ENCODE data around the gene LRP2BP.
"Not testable (repeated sequence)": the region's sequence is repeated elsewhere in the genome, so short reads cannot be mapped to it uniquely, and the experiment has no call there.

Gene LRP2BP

GRCh38 chr4:185343726-185344581 is 51.8 kb downstream of the LRP2BP start:
- no peak overlapping the region for H3K4me3 ChIP-seq (ENCODE audit: extremely low read depth, insufficient read depth, low read length, poor library complexity, severe bottlenecking)
- H3K36me3 ChIP-seq (ENCODE audit: control insufficient read depth, insufficient read depth, low read length) = peaks cover 44% of the 10 kb centered on the region
- peaks cover 2% of the 10 kb centered on the region for H3K9me3 ChIP-seq (ENCODE audit: control insufficient read depth, low read length)
- WGBS, 2 experiments (ENCODE audit: insufficient coverage in 2 of 2) = 88 to 96% methylated on average over 8 to 12 of the region's 15 CpGs
- H3K4me1 ChIP-seq (ENCODE audit: control insufficient read depth, insufficient read depth, low read length, poor library complexity, severe bottlenecking) = peaks cover 4% of the 10 kb centered on the region
- peak overlapping the region; percentile 46 for H3K27ac ChIP-seq (ENCODE audit: low read depth, low read length, severe bottlenecking)

GRCh38 chr4:185341841-185342240 is 53.9 kb downstream of the LRP2BP start:
- peaks cover 34% of the 10 kb centered on the region for H3K36me3 ChIP-seq (ENCODE audit: control insufficient read depth, insufficient read depth, low read length)
- peaks cover 13% of the 10 kb centered on the region for H3K9me3 ChIP-seq (ENCODE audit: control insufficient read depth, low read length)
- H3K4me3 ChIP-seq (ENCODE audit: extremely low read depth, insufficient read depth, low read length, poor library complexity, severe bottlenecking) = no peak overlapping the region
- 96 to 98% methylated on average over 4 to 5 of the region's 6 CpGs for WGBS, 2 experiments (ENCODE audit: insufficient coverage in 2 of 2)
- no peak overlapping the region for H3K27ac ChIP-seq (ENCODE audit: low read depth, low read length, severe bottlenecking)
- H3K4me1 ChIP-seq (ENCODE audit: control insufficient read depth, insufficient read depth, low read length, poor library complexity, severe bottlenecking) = peaks cover 4% of the 10 kb centered on the region

- Histone ChIP-seq H3K4me1 (ENCODE audit: control insufficient read depth, insufficient read depth, low read length, poor library complexity, severe bottlenecking) (peaks cover 4% of the 10 kb centered on the region), H3K9me3 (ENCODE audit: control insufficient read depth, low read length) (peaks cover 13% of the 10 kb centered on the region), H3K4me3 (ENCODE audit: extremely low read depth, insufficient read depth, low read length, poor library complexity, severe bottlenecking) (no peak overlapping the region), H3K36me3 (ENCODE audit: control insufficient read depth, insufficient read depth, low read length) (peaks cover 29% of the 10 kb centered on the region), H3K27ac (ENCODE audit: low read depth, low read length, severe bottlenecking) (no peak overlapping the region)
- WGBS, 2 experiments (ENCODE audit: insufficient coverage in 2 of 2) = 100% methylated on average over 1 to 2 of the region's 2 CpGs
These were observed 54.3 kb downstream of the LRP2BP start for GRCh38 chr4:185341377-185341776.

- no peak overlapping the region for H3K27ac ChIP-seq (ENCODE audit: low read depth, low read length, severe bottlenecking)
- no peak overlapping the region for H3K4me3 ChIP-seq (ENCODE audit: extremely low read depth, insufficient read depth, low read length, poor library complexity, severe bottlenecking)
- H3K4me1 ChIP-seq (ENCODE audit: control insufficient read depth, insufficient read depth, low read length, poor library complexity, severe bottlenecking) = peaks cover 4% of the 10 kb centered on the region
- H3K9me3 ChIP-seq (ENCODE audit: control insufficient read depth, low read length) = peaks cover 13% of the 10 kb centered on the region
- peaks cover 28% of the 10 kb centered on the region for H3K36me3 ChIP-seq (ENCODE audit: control insufficient read depth, insufficient read depth, low read length)
- 83 to 100% methylated on average over 1 of the region's 3 CpGs for WGBS, 2 experiments (ENCODE audit: insufficient coverage in 2 of 2)
These were observed 55.8 kb downstream of the LRP2BP start for GRCh38 chr4:185339941-185340340.

GRCh38 chr4:185335579-185335978 is 60.1 kb downstream of the LRP2BP start:
- H3K27ac ChIP-seq (ENCODE audit: low read depth, low read length, severe bottlenecking) = no peak overlapping the region
- H3K36me3 ChIP-seq (ENCODE audit: control insufficient read depth, insufficient read depth, low read length) = peaks cover 15% of the 10 kb centered on the region
- H3K9me3 ChIP-seq (ENCODE audit: control insufficient read depth, low read length) = peaks cover 13% of the 10 kb centered on the region
- 100% methylated on average over 1 of the region's 1 CpG; no CpG with 5 or more reads in 1 of the 2 experiments for WGBS, 2 experiments (ENCODE audit: insufficient coverage in 2 of 2)
- H3K4me3 ChIP-seq (ENCODE audit: extremely low read depth, insufficient read depth, low read length, poor library complexity, severe bottlenecking) = no peak overlapping the region
- no peaks in the 10 kb centered on the region for H3K4me1 ChIP-seq (ENCODE audit: control insufficient read depth, insufficient read depth, low read length, poor library complexity, severe bottlenecking)

GRCh38 chr4:185334326-185334725 is 61.4 kb downstream of the LRP2BP start:
- Histone ChIP-seq H3K27ac (ENCODE audit: low read depth, low read length, severe bottlenecking) (no peak overlapping the region), H3K4me1 (ENCODE audit: control insufficient read depth, insufficient read depth, low read length, poor library complexity, severe bottlenecking) (no peaks in the 10 kb centered on the region), H3K36me3 (ENCODE audit: control insufficient read depth, insufficient read depth, low read length) (peaks cover 11% of the 10 kb centered on the region), H3K9me3 (ENCODE audit: control insufficient read depth, low read length) (peaks cover 17% of the 10 kb centered on the region), H3K4me3 (ENCODE audit: extremely low read depth, insufficient read depth, low read length, poor library complexity, severe bottlenecking) (no peak overlapping the region)
- 93% methylated on average over 3 of the region's 4 CpGs; no CpG with 5 or more reads in 1 of the 2 experiments for WGBS, 2 experiments (ENCODE audit: insufficient coverage in 2 of 2)

- Histone ChIP-seq H3K9me3 (ENCODE audit: control insufficient read depth, low read length) (peaks cover 9% of the 10 kb centered on the region), H3K4me3 (ENCODE audit: extremely low read depth, insufficient read depth, low read length, poor library complexity, severe bottlenecking) (no peak overlapping the region), H3K36me3 (ENCODE audit: control insufficient read depth, insufficient read depth, low read length) (peaks cover 11% of the 10 kb centered on the region), H3K4me1 (ENCODE audit: control insufficient read depth, insufficient read depth, low read length, poor library complexity, severe bottlenecking) (no peaks in the 10 kb centered on the region), H3K27ac (ENCODE audit: low read depth, low read length, severe bottlenecking) (no peak overlapping the region)
- WGBS, 2 experiments (ENCODE audit: insufficient coverage in 2 of 2) = 100% methylated on average over 1 of the region's 3 CpGs; no CpG with 5 or more reads in 1 of the 2 experiments
These were observed 62.9 kb downstream of the LRP2BP start for GRCh38 chr4:185332575-185333464.

- H3K9me3 ChIP-seq (ENCODE audit: control insufficient read depth, low read length); H3K4me1 ChIP-seq (ENCODE audit: control insufficient read depth, insufficient read depth, low read length, poor library complexity, severe bottlenecking); H3K4me3 ChIP-seq (ENCODE audit: extremely low read depth, insufficient read depth, low read length, poor library complexity, severe bottlenecking); H3K27ac ChIP-seq (ENCODE audit: low read depth, low read length, severe bottlenecking): not testable (repeated sequence)
- H3K36me3 ChIP-seq (ENCODE audit: control insufficient read depth, insufficient read depth, low read length) = peaks cover 11% of the 10 kb centered on the region
- WGBS, 2 experiments (ENCODE audit: insufficient coverage in 2 of 2) = 100% methylated on average over 1 to 2 of the region's 2 CpGs
These were observed 65.7 kb downstream of the LRP2BP start for GRCh38 chr4:185329879-185330510.

GRCh38 chr4:185328586-185328985 is 67.1 kb downstream of the LRP2BP start:
- no peak overlapping the region for H3K4me3 ChIP-seq (ENCODE audit: extremely low read depth, insufficient read depth, low read length, poor library complexity, severe bottlenecking)
- no peak overlapping the region for H3K27ac ChIP-seq (ENCODE audit: low read depth, low read length, severe bottlenecking)
- H3K9me3 ChIP-seq (ENCODE audit: control insufficient read depth, low read length) = peaks cover 14% of the 10 kb centered on the region
- H3K36me3 ChIP-seq (ENCODE audit: control insufficient read depth, insufficient read depth, low read length) = peaks cover 11% of the 10 kb centered on the region
- 96 to 98% methylated on average over 7 of the region's 7 CpGs for WGBS, 2 experiments (ENCODE audit: insufficient coverage in 2 of 2)
- no peaks in the 10 kb centered on the region for H3K4me1 ChIP-seq (ENCODE audit: control insufficient read depth, insufficient read depth, low read length, poor library complexity, severe bottlenecking)

GRCh38 chr4:185325721-185326120 is 70.0 kb downstream of the LRP2BP start:
- H3K9me3 ChIP-seq (ENCODE audit: control insufficient read depth, low read length) = peaks cover 14% of the 10 kb centered on the region
- H3K4me3 ChIP-seq (ENCODE audit: extremely low read depth, insufficient read depth, low read length, poor library complexity, severe bottlenecking); H3K4me1 ChIP-seq (ENCODE audit: control insufficient read depth, insufficient read depth, low read length, poor library complexity, severe bottlenecking); H3K27ac ChIP-seq (ENCODE audit: low read depth, low read length, severe bottlenecking): not testable (repeated sequence)
- peaks cover 24% of the 10 kb centered on the region for H3K36me3 ChIP-seq (ENCODE audit: control insufficient read depth, insufficient read depth, low read length)
- WGBS, 2 experiments (ENCODE audit: insufficient coverage in 2 of 2) = 100% methylated on average over 1 of the region's 1 CpG; no CpG with 5 or more reads in 1 of the 2 experiments

All from mesodermal cell (in vitro differentiated cells).